Stomach (tissue), 4 donors: Measurements from ENCODE around the gene LEFTY1.

Experiments used
- EP300 ChIP-seq: sonication (generic); formaldehyde crosslinking; IDR thresholded peaks from one replicate; pipeline ENCODE4 v1.6.1; 2017; ENCODE audit warnings: antibody characterized with exemption
- POLR2A ChIP-seq, 4 donors: fragments of 450-650 bp; IDR thresholded peaks; one replicate each; pipeline ENCODE4 v1.6.1; 2016; ENCODE audit warnings: antibody characterized with exemption in 4 of 4, control low read depth in 2 of 4, mild to moderate bottlenecking in 1 of 4, moderate library complexity in 1 of 4
- TF ChIP-seq, protein P1 (sequence below), 7 experiments: fragments of 450-650 bp in 4 of 7; fragments of 200-600 bp in 3 of 7; sonication (generic) in 3 of 7; IDR thresholded peaks; one replicate each; pipeline ENCODE4 v1.5.1; 2016 to 2019; ENCODE audit warnings: antibody characterized with exemption in 7 of 7, control low read depth in 2 of 7, mild to moderate bottlenecking in 1 of 7

DNA sequence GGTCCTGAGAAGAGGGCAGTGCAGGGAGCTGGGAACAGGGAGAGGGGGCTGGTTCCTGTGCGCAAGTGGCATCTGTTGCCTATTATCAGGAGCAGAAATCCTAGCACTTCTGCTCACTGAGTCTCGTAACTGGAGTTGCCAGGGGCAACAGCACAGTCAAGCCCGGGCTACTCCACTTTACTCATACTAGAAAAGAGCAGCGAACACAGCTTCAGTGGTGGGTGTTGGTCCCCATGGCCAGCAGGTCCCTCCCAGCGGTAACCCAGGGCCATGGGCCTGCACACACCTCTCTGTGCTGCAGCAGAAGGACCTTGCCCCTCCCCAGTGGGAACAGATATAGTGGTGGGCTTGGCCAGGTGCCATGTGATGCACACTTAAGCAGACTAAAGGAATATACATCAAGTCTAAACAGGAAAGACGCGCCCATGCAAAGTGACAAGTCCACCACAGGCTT is 26.6 kb upstream of the LEFTY1 start:
- TF ChIP-seq, protein P1, sequence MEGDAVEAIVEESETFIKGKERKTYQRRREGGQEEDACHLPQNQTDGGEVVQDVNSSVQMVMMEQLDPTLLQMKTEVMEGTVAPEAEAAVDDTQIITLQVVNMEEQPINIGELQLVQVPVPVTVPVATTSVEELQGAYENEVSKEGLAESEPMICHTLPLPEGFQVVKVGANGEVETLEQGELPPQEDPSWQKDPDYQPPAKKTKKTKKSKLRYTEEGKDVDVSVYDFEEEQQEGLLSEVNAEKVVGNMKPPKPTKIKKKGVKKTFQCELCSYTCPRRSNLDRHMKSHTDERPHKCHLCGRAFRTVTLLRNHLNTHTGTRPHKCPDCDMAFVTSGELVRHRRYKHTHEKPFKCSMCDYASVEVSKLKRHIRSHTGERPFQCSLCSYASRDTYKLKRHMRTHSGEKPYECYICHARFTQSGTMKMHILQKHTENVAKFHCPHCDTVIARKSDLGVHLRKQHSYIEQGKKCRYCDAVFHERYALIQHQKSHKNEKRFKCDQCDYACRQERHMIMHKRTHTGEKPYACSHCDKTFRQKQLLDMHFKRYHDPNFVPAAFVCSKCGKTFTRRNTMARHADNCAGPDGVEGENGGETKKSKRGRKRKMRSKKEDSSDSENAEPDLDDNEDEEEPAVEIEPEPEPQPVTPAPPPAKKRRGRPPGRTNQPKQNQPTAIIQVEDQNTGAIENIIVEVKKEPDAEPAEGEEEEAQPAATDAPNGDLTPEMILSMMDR (IDR thresholded peaks at IDR 0.05) = no peak
- no peak for TF ChIP-seq EP300
- TF ChIP-seq POLR2A (IDR thresholded peaks at IDR 0.05) = no peak
